ENCODE data around the gene LAMA1. TPM values are rescaled to one million over a fixed set of nuclear protein-coding genes. Genes with fewer than 3 reads are reported as not detected.

Gene LAMA1
- total and polyA plus RNA-seq, 2 donors (not counting 3 experiments of a cell fraction or from before 2014, with no cell fraction given) = 0.04 TPM; not detected in 1

DNA sequence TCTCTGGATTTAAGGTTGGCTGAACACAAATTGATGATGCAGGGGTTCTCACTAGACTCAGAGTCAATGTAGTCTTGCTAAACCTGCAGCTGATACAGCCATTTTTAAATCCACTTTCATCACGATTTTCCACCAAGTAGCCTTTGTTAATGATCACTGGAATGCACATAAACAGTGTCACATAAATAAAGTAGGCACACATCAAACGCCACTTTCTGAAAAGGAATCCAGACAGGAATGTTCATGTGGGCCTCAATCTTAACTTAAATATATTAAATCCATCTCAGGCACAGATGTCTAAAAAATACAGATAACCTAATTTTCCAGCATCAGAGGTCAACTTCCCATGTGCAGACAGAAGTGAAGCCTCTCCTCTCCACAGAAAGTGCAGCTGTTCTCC is 58.3 kb downstream of the LAMA1 start:
- TF ChIP-seq, protein P1, sequence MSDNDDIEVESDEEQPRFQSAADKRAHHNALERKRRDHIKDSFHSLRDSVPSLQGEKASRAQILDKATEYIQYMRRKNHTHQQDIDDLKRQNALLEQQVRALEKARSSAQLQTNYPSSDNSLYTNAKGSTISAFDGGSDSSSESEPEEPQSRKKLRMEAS (IDR thresholded peaks at IDR 0.05; ENCODE audit: insufficient read depth, insufficient read length) = no peak
- TF ChIP-seq GATA2 (IDR thresholded peaks at IDR 0.05; ENCODE audit: insufficient read depth, insufficient read length, low read depth, low read length) (no peak), POLR2A (IDR thresholded peaks at IDR 0.05; ENCODE audit: low read depth, low read length) (no peak), POLR2AphosphoS5 (IDR thresholded peaks at IDR 0.05; ENCODE audit: insufficient read depth, low read depth, low read length) (no peak), FOS (IDR thresholded peaks at IDR 0.05; ENCODE audit: borderline replicate concordance, insufficient read depth, low read length) (no peak), JUN (IDR thresholded peaks at IDR 0.05; ENCODE audit: borderline replicate concordance, insufficient read depth, insufficient read length, low read depth) (no peak), MYC (IDR thresholded peaks at IDR 0.05; ENCODE audit: low read depth, low read length) (no peak), EZH2 (IDR thresholded peaks at IDR 0.05; ENCODE audit: borderline replicate concordance, low read depth, low read length, severe bottlenecking) (no peak)
- TF ChIP-seq, protein P2, sequence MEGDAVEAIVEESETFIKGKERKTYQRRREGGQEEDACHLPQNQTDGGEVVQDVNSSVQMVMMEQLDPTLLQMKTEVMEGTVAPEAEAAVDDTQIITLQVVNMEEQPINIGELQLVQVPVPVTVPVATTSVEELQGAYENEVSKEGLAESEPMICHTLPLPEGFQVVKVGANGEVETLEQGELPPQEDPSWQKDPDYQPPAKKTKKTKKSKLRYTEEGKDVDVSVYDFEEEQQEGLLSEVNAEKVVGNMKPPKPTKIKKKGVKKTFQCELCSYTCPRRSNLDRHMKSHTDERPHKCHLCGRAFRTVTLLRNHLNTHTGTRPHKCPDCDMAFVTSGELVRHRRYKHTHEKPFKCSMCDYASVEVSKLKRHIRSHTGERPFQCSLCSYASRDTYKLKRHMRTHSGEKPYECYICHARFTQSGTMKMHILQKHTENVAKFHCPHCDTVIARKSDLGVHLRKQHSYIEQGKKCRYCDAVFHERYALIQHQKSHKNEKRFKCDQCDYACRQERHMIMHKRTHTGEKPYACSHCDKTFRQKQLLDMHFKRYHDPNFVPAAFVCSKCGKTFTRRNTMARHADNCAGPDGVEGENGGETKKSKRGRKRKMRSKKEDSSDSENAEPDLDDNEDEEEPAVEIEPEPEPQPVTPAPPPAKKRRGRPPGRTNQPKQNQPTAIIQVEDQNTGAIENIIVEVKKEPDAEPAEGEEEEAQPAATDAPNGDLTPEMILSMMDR (IDR thresholded peaks at IDR 0.05; ENCODE audit: extremely low read depth in 1 of 2, insufficient read depth in 1 of 2, low read depth in 1 of 2, low read length in 2 of 2) = no peak
- H2AFZ ChIP-seq (ENCODE audit: low read depth, low read length) = no peak overlapping the region
- no TSS peak for BruUV-seq (replicated peaks)
- dilution Hi-C loops (cut with MboI; ENCODE audit: extremely low pct_ligation_motif_present, low sequenced_read_pairs) (no loop called here), intact Hi-C loops (cut with micrococcal nuclease) (no loop called here)
- H3K4me2 ChIP-seq (ENCODE audit: insufficient read depth, low read length) = no peak overlapping the region
- no peak overlapping the region for H3K9ac ChIP-seq (replicated peaks; ENCODE audit: extremely low read depth, insufficient read depth, low read length)
- H3K36me3 ChIP-seq (ENCODE audit: control insufficient read depth in 2 of 2, extremely low read depth in 1 of 2, insufficient read depth in 2 of 2, low read length in 2 of 2) = no peaks in the 10 kb centered on the region
- H3K27me3 ChIP-seq (ENCODE audit: control insufficient read depth in 2 of 2, insufficient read depth in 2 of 2, low read length in 2 of 2) = no peaks in the 10 kb centered on the region
- no peaks in the 10 kb centered on the region for H4K20me1 ChIP-seq (replicated peaks; ENCODE audit: control insufficient read depth, extremely low read depth, insufficient read depth, low read length)
- H3K4me3 ChIP-seq (replicated peaks in 1 of 3; ENCODE audit: insufficient read depth in 1 of 3, low read depth in 1 of 3, low read length in 3 of 3) = no peak overlapping the region
- ChIA-PET CTCF (no interaction called here), POLR2A (no interaction called here)
- H3K27ac ChIP-seq (ENCODE audit: insufficient read depth, low read depth, low read length) = no peak overlapping the region
- DNase-seq (ENCODE audit: low read depth, low spot score) (no peak), FAIRE-seq (no peak)
- H3K79me2 ChIP-seq (ENCODE audit: control insufficient read depth, insufficient read depth, low read length) = no peaks in the 10 kb centered on the region
- no peaks in the 10 kb centered on the region for H3K9me3 ChIP-seq (replicated peaks; ENCODE audit: control insufficient read depth, insufficient read depth, low read length)
- no peaks in the 10 kb centered on the region for H3K4me1 ChIP-seq (ENCODE audit: control insufficient read depth, extremely low read depth, insufficient read depth, low read length)
- H3K9me1 ChIP-seq (replicated peaks; ENCODE audit: control insufficient read depth, extremely low read depth, insufficient read depth, low read length) = no peaks in the 10 kb centered on the region

All from endothelial cell of umbilical vein (primary cell).